Activated naive CD4-positive, alpha-beta T cell treated with anti-CD3 and anti-CD28 coated beads, Interleukin-2, amount 10 ng/mL, durations not matched to agents 7 days and 5 days (primary cell): Measurements from ENCODE around the gene DNPEP.

Experiments used
- CTCF ChIA-PET: fragments of 350-600 bp; sonication (Branson Sonifier 250); formaldehyde crosslinking; loops from one replicate; lab custom pipeline; 2021; ENCODE audit warnings: antibody characterized with exemption; lab: Charles Lee
- DNase-seq: peaks from one replicate; pipeline ENCODE4 v3.0.0-alpha.2; 2020
- H3K27ac Mint-ChIP-seq: one replicate; pipeline ENCODE4 v1.8.0; 2021; ENCODE audit warnings: mild to moderate bottlenecking, moderate library complexity, mixed read lengths
- H3K27me3 Mint-ChIP-seq: one replicate; pipeline ENCODE4 v1.8.0; 2021; ENCODE audit warnings: mild to moderate bottlenecking, mixed read lengths
- H3K36me3 Mint-ChIP-seq: one replicate; pipeline ENCODE4 v1.8.0; 2021; ENCODE audit warnings: mixed read lengths
- H3K4me1 Mint-ChIP-seq: one replicate; pipeline ENCODE4 v1.8.0; 2021; ENCODE audit warnings: mixed read lengths
- H3K4me3 Mint-ChIP-seq: one replicate; pipeline ENCODE4 v1.8.0; 2021; ENCODE audit warnings: mild to moderate bottlenecking, moderate library complexity, mixed read lengths
- H3K9me3 Mint-ChIP-seq: one replicate; pipeline ENCODE4 v1.8.0; 2021; ENCODE audit warnings: mixed read lengths

Gene DNPEP

GRCh38 chr2:219384083-219384713 lies 3.5 kb downstream of the DNPEP start:
- no peak overlapping the region for H3K4me3 Mint-ChIP-seq
- no peaks in the 10 kb centered on the region for H3K9me3 Mint-ChIP-seq
- H3K27ac Mint-ChIP-seq = peak overlapping the region; percentile 62
- DNase-seq = no peak
- CTCF ChIA-PET = no interaction called here
- peaks cover 21% of the 10 kb centered on the region for H3K4me1 Mint-ChIP-seq
- H3K36me3 Mint-ChIP-seq = peaks cover 34% of the 10 kb centered on the region
- no peaks in the 10 kb centered on the region for H3K27me3 Mint-ChIP-seq

- no peak overlapping the region for H3K4me3 Mint-ChIP-seq
- CTCF ChIA-PET = interaction anchor here (1.5 kb wide), 1 partner anchor 30 kb away, joined by 4 read pairs; no protein-coding TSS in a partner anchor
- H3K9me3 Mint-ChIP-seq = no peaks in the 10 kb centered on the region
- peaks cover 6% of the 10 kb centered on the region for H3K4me1 Mint-ChIP-seq
- no peak overlapping the region for H3K27ac Mint-ChIP-seq
- peaks cover 29% of the 10 kb centered on the region for H3K36me3 Mint-ChIP-seq
- no peak for DNase-seq
- H3K27me3 Mint-ChIP-seq = no peaks in the 10 kb centered on the region
These were observed 6.3 kb downstream of the DNPEP start for GRCh38 chr2:219381448-219381847.

- Mint-ChIP-seq H3K27ac (no peak overlapping the region), H3K4me3 (no peak overlapping the region), H3K27me3 (no peaks in the 10 kb centered on the region), H3K4me1 (peaks cover 2% of the 10 kb centered on the region), H3K9me3 (no peaks in the 10 kb centered on the region), H3K36me3 (peaks cover 26% of the 10 kb centered on the region)
- CTCF ChIA-PET = interaction anchor here (1.5 kb wide), 1 partner anchor 29 kb away, joined by 4 read pairs; no protein-coding TSS in a partner anchor
- no peak for DNase-seq
These were observed 6.8 kb downstream of the DNPEP start for GRCh38 chr2:219380926-219381325.

GRCh38 chr2:219378163-219378851 lies 9.4 kb downstream of the DNPEP start:
- no peak for DNase-seq
- CTCF ChIA-PET = interaction anchor here (1.6 kb wide), 1 partner anchor 13 kb away, joined by 4 read pairs; no protein-coding TSS in a partner anchor
- Mint-ChIP-seq H3K4me1 (no peaks in the 10 kb centered on the region), H3K27me3 (no peaks in the 10 kb centered on the region), H3K4me3 (no peak overlapping the region), H3K36me3 (peaks cover 20% of the 10 kb centered on the region), H3K27ac (no peak overlapping the region), H3K9me3 (no peaks in the 10 kb centered on the region)

GRCh38 chr2:219369447-219369861 lies 18.3 kb downstream of the DNPEP start:
- H3K27ac Mint-ChIP-seq = no peak overlapping the region
- CTCF ChIA-PET = no interaction called here

GRCh38 chr2:219368690-219369191 lies 19.0 kb downstream of the DNPEP start:
- H3K9me3 Mint-ChIP-seq = no peaks in the 10 kb centered on the region
- CTCF ChIA-PET = no interaction called here
- H3K36me3 Mint-ChIP-seq = peaks cover 5% of the 10 kb centered on the region
- no peak overlapping the region for H3K4me3 Mint-ChIP-seq
- no peak overlapping the region for H3K27ac Mint-ChIP-seq
- no peaks in the 10 kb centered on the region for H3K27me3 Mint-ChIP-seq
- no peaks in the 10 kb centered on the region for H3K4me1 Mint-ChIP-seq
- DNase-seq = no peak

More at GRCh38 chr2:219369447-219369861, 18.3 kb downstream of the DNPEP start:
- Mint-ChIP-seq H3K4me1 (no peaks in the 10 kb centered on the region), H3K9me3 (no peaks in the 10 kb centered on the region), H3K4me3 (no peak overlapping the region), H3K27me3 (no peaks in the 10 kb centered on the region), H3K36me3 (peaks cover 12% of the 10 kb centered on the region)
- DNase-seq = no peak

- Mint-ChIP-seq H3K36me3 (no peaks in the 10 kb centered on the region), H3K9me3 (no peaks in the 10 kb centered on the region), H3K4me1 (no peaks in the 10 kb centered on the region), H3K27ac (no peak overlapping the region), H3K27me3 (peaks cover 40% of the 10 kb centered on the region), H3K4me3 (no peak overlapping the region)
- DNase-seq = no peak
- CTCF ChIA-PET = interaction anchor here (1.0 kb wide), 1 partner anchor 10 kb away, joined by 3 read pairs; no protein-coding TSS in a partner anchor
These were observed 25.1 kb downstream of the DNPEP start for GRCh38 chr2:219362524-219363164.

- H3K9me3 Mint-ChIP-seq = no peaks in the 10 kb centered on the region
- DNase-seq = no peak
- H3K4me1 Mint-ChIP-seq = no peaks in the 10 kb centered on the region
- peaks cover 45% of the 10 kb centered on the region for H3K27me3 Mint-ChIP-seq
- CTCF ChIA-PET = interaction anchor here (1.0 kb wide), 1 partner anchor 9 kb away, joined by 3 read pairs; no protein-coding TSS in a partner anchor
- H3K27ac Mint-ChIP-seq = no peak overlapping the region
- H3K36me3 Mint-ChIP-seq = no peaks in the 10 kb centered on the region
- no peak overlapping the region for H3K4me3 Mint-ChIP-seq
These were observed 25.6 kb downstream of the DNPEP start for GRCh38 chr2:219362072-219362471.

- Mint-ChIP-seq H3K4me1 (no peaks in the 10 kb centered on the region), H3K27me3 (peaks cover 76% of the 10 kb centered on the region), H3K9me3 (no peaks in the 10 kb centered on the region), H3K27ac (no peak overlapping the region), H3K4me3 (no peak overlapping the region), H3K36me3 (no peaks in the 10 kb centered on the region)
- CTCF ChIA-PET = no interaction called here
- no peak for DNase-seq
These were observed 29.3 kb downstream of the DNPEP start for GRCh38 chr2:219358170-219359075.

- no peaks in the 10 kb centered on the region for H3K4me1 Mint-ChIP-seq
- no peak for DNase-seq
- no peaks in the 10 kb centered on the region for H3K9me3 Mint-ChIP-seq
- H3K27me3 Mint-ChIP-seq = peaks cover 77% of the 10 kb centered on the region
- H3K4me3 Mint-ChIP-seq = no peak overlapping the region
- CTCF ChIA-PET = interaction anchor here (0.6 kb wide), 1 partner anchor 32 kb away, joined by 3 read pairs; no protein-coding TSS in a partner anchor
- H3K27ac Mint-ChIP-seq = no peak overlapping the region
- no peaks in the 10 kb centered on the region for H3K36me3 Mint-ChIP-seq
These were observed 30.9 kb downstream of the DNPEP start for GRCh38 chr2:219356834-219357233.

- peaks cover 77% of the 10 kb centered on the region for H3K27me3 Mint-ChIP-seq
- H3K4me3 Mint-ChIP-seq = no peak overlapping the region
- H3K36me3 Mint-ChIP-seq = no peaks in the 10 kb centered on the region
- DNase-seq = no peak
- no peaks in the 10 kb centered on the region for H3K4me1 Mint-ChIP-seq
- CTCF ChIA-PET = interaction anchor here (1.3 kb wide), 1 partner anchor 196 kb away, joined by 6 read pairs; no protein-coding TSS in a partner anchor
- no peaks in the 10 kb centered on the region for H3K9me3 Mint-ChIP-seq
- H3K27ac Mint-ChIP-seq = no peak overlapping the region
These were observed 33.1 kb downstream of the DNPEP start for GRCh38 chr2:219354582-219354981.

GRCh38 chr2:219353129-219353528 lies 34.6 kb downstream of the DNPEP start:
- H3K4me3 Mint-ChIP-seq = no peak overlapping the region
- no peak overlapping the region for H3K27ac Mint-ChIP-seq
- DNase-seq = no peak
- H3K27me3 Mint-ChIP-seq = peaks cover 67% of the 10 kb centered on the region
- no peaks in the 10 kb centered on the region for H3K9me3 Mint-ChIP-seq
- CTCF ChIA-PET = interaction anchor here (0.7 to 2.1 kb wide), 9 partner anchors 10 to 314 kb away, joined by 3 to 9 read pairs (median 4); no protein-coding TSS in a partner anchor
- H3K36me3 Mint-ChIP-seq = no peaks in the 10 kb centered on the region
- no peaks in the 10 kb centered on the region for H3K4me1 Mint-ChIP-seq

- CTCF ChIA-PET = interaction anchor here (0.7 to 2.1 kb wide), 12 partner anchors 9 to 323 kb away, joined by 3 to 9 read pairs (median 4); no protein-coding TSS in a partner anchor
- no peaks in the 10 kb centered on the region for H3K4me1 Mint-ChIP-seq
- H3K27me3 Mint-ChIP-seq = peaks cover 61% of the 10 kb centered on the region
- H3K36me3 Mint-ChIP-seq = no peaks in the 10 kb centered on the region
- no peak overlapping the region for H3K27ac Mint-ChIP-seq
- peak; percentile 81 for DNase-seq
- no peak overlapping the region for H3K4me3 Mint-ChIP-seq
- no peaks in the 10 kb centered on the region for H3K9me3 Mint-ChIP-seq
These were observed 35.2 kb downstream of the DNPEP start for GRCh38 chr2:219352448-219353023.
